Breast epithelium (tissue), 4 donors: Measurements from ENCODE around the gene RLBP1. TPM values are rescaled to one million over a fixed set of nuclear protein-coding genes. Genes with fewer than 3 reads are reported as not detected.
"Not testable (repeated sequence)": the region's sequence is repeated elsewhere in the genome, so short reads cannot be mapped to it uniquely, and the experiment has no call there.

Experiments used
- DNase-seq, 2 donors: peaks; one replicate each; pipeline ENCODE4 v3.0.0-alpha.2; 2019; ENCODE audit warnings: low spot score in 2 of 2
- H3K27ac ChIP-seq, 2 donors: fragments of 200-600 bp; sonication (generic) in 1 of 2; one replicate each; pipeline ENCODE4 v1.5.1; 2016 to 2019; ENCODE audit warnings: mild to moderate bottlenecking in 1 of 2
- H3K27me3 ChIP-seq, 2 donors: fragments of 200-600 bp; sonication (generic) in 1 of 2; one replicate each; pipeline versions ENCODE4 v1.5.1 to v1.6.0; 2017 to 2019; ENCODE audit warnings: control low read depth in 1 of 2, mild to moderate bottlenecking in 1 of 2
- H3K36me3 ChIP-seq: fragments of 200-600 bp; one replicate; pipeline ENCODE4 v1.5.1; 2019
- H3K4me1 ChIP-seq, 2 donors: fragments of 200-600 bp; sonication (generic); one replicate each; pipeline ENCODE4 v1.5.1; 2016 to 2019; ENCODE audit warnings: control low read depth in 1 of 2
- H3K4me3 ChIP-seq, 3 donors: fragments of 200-600 bp; sonication (generic); 1 replicate in 2 of 3; 2 replicates in 1 of 3; pipeline ENCODE4 v1.5.1; 2016 to 2019; ENCODE audit warnings: mild to moderate bottlenecking in 3 of 3, moderate library complexity in 2 of 3
- H3K9me3 ChIP-seq, 2 donors: fragments of 200-600 bp; sonication (generic) in 1 of 2; one replicate each; pipeline ENCODE4 v1.5.1; 2016 to 2019; ENCODE audit warnings: control low read depth in 1 of 2
- POLR2A ChIP-seq: fragments of 450-650 bp; IDR thresholded peaks from one replicate; pipeline ENCODE4 v1.6.1; 2016; ENCODE audit warnings: antibody characterized with exemption, mild to moderate bottlenecking, moderate library complexity
- POLR2AphosphoS5 ChIP-seq, 3 donors: sonication (generic); formaldehyde crosslinking; IDR thresholded peaks; one replicate each; pipeline ENCODE4 v1.6.1; 2017; ENCODE audit warnings: antibody characterized with exemption in 3 of 3
- intact Hi-C: fragments of 100-400 bp; cut with DNase I; formaldehyde crosslinking; loops from one replicate; pipeline ENCODE4 v1.15.1; 2023; ENCODE audit warnings: low total_unique reads
- total RNA-seq, 3 donors: library from RNA; depleted of rRNA; stranded (reverse); fragments of >200 nt; gene quantifications; one replicate each; pipeline ENCODE4 v1.1.0, GENCODE V29; 2016
- TF ChIP-seq, protein P1 (sequence below), 3 donors: fragments of 450-650 bp; IDR thresholded peaks; one replicate each; pipeline ENCODE4 v1.5.1; 2016 to 2017; ENCODE audit warnings: antibody characterized with exemption in 3 of 3, mild to moderate bottlenecking in 3 of 3, moderate library complexity in 3 of 3

RLBP1 gene
- not detected for total RNA-seq

DNA sequence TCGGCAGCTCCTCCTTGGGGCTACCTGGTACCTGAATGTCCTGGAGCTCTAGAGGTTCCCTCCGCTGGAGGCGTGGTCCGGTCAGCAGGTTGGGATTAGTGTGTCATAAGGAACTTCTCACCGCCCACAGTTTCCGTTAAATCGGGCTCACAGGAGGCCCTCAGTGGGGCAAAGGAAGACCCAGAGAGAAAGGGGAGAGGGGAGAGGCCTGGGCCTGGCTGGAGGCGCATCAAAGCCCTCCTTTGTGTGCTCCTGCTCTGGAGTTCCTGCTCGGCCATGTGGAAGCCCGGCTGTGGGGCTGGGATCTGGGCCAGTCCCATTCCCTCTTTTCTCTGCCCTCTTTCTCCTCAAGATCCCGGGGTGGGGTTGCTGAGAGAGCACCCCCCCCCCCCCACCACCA, at the start of gene RLBP1:
RLBP1 (minus strand) TSS at position 37 of the 400 bp plus-strand sequence. CDS start 2,604 bp downstream, outside the sequence.
- TF ChIP-seq POLR2AphosphoS5 (IDR thresholded peaks at IDR 0.05) (no peak), POLR2A (no peak)
- H3K27ac ChIP-seq: no peak within 1 kb of the TSS
- H3K4me3 ChIP-seq: no peak within 1 kb of the TSS
- H3K9me3 ChIP-seq: no peaks in the 10 kb centered on the region
- no peak for DNase-seq
- no peaks in the 10 kb centered on the region for H3K36me3 ChIP-seq
- intact Hi-C loops: no loop called here
- H3K4me1 ChIP-seq: no peaks in the 10 kb centered on the region
- H3K27me3 ChIP-seq: no peaks in the 10 kb centered on the region

DNA sequence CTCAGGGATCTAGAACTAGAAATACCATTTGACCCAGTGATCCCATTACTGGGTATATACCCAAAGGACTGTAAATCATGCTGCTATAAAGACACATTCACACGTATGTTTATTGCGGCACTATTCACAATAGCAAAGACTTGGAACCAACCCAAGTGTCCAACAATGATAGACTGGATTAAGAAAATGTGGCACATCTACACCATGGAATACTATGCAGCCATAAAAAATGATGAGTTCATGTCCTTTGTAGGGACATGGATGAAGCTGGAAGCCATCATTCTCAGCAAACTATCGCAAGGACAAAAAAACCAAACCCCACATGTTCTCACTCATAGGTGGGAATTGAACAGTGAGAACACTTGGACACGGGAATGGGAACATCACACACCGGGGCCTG, 28.8 kb upstream of the RLBP1 start:
- H3K27me3 ChIP-seq, H3K9me3 ChIP-seq, H3K4me3 ChIP-seq, H3K27ac ChIP-seq, H3K36me3 ChIP-seq, intact Hi-C loops, H3K4me1 ChIP-seq, DNase-seq: not testable (repeated sequence)

DNA sequence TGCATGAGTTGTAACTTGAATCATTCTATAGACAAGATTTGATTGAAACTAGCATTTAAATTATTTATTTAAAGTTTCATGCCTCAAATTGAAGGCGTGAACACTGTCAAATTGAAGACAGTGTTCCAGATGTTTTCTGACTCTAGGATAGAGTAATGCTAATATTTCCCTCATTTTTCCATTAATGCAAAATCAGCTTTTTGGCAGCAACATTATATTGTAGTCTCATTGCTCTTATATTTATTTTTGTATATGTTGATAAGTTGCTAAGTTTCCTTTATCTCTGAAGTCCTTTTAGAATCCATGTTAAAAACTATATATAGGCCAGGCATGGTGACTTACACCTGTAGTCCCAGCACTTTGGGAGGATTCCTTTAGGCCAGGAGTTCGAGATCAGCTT, 27.2 kb upstream of the RLBP1 start:
- H3K9me3 ChIP-seq: no peaks in the 10 kb centered on the region
- TF ChIP-seq POLR2A (no peak), POLR2AphosphoS5 (IDR thresholded peaks at IDR 0.05) (no peak)
- H3K4me1 ChIP-seq: peaks cover 0 to 5% of the 10 kb centered on the region in 2 donors
- intact Hi-C loops: no loop called here
- no peaks in the 10 kb centered on the region for H3K27me3 ChIP-seq
- no peak overlapping the region for H3K27ac ChIP-seq
- no peak overlapping the region for H3K4me3 ChIP-seq
- H3K36me3 ChIP-seq: no peaks in the 10 kb centered on the region
- no peak for DNase-seq

DNA sequence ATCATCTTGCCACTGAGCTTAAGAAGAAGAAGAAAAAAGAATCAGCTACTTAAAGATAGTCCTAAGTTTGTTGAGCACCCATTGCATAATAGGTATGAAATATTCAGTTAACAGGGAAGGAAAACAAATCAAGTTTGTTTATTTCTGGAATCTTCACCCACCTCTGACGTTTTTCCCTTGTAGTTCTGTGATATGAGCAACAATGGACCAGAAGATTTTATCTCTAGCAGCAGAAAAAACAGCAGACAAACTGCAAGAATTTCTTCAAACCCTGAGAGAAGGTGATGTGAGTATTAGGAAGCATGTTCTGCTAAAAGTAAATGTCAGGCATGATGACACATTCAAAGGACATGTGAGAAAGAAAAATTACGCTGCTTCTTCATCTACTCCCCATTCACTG, 26.1 kb upstream of the RLBP1 start:
- DNase-seq: no peak
- no peaks in the 10 kb centered on the region for H3K36me3 ChIP-seq
- intact Hi-C loops: no loop called here
- TF ChIP-seq, protein P1, sequence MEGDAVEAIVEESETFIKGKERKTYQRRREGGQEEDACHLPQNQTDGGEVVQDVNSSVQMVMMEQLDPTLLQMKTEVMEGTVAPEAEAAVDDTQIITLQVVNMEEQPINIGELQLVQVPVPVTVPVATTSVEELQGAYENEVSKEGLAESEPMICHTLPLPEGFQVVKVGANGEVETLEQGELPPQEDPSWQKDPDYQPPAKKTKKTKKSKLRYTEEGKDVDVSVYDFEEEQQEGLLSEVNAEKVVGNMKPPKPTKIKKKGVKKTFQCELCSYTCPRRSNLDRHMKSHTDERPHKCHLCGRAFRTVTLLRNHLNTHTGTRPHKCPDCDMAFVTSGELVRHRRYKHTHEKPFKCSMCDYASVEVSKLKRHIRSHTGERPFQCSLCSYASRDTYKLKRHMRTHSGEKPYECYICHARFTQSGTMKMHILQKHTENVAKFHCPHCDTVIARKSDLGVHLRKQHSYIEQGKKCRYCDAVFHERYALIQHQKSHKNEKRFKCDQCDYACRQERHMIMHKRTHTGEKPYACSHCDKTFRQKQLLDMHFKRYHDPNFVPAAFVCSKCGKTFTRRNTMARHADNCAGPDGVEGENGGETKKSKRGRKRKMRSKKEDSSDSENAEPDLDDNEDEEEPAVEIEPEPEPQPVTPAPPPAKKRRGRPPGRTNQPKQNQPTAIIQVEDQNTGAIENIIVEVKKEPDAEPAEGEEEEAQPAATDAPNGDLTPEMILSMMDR (IDR thresholded peaks at IDR 0.05): no peak
- TF ChIP-seq POLR2A: no peak
- no peak for TF ChIP-seq POLR2AphosphoS5 (IDR thresholded peaks at IDR 0.05)
- H3K4me3 ChIP-seq: no peak overlapping the region
- H3K27me3 ChIP-seq: no peaks in the 10 kb centered on the region
- no peak overlapping the region for H3K27ac ChIP-seq
- no peaks in the 10 kb centered on the region for H3K9me3 ChIP-seq
- peaks cover 0 to 5% of the 10 kb centered on the region in 2 donors for H3K4me1 ChIP-seq

DNA sequence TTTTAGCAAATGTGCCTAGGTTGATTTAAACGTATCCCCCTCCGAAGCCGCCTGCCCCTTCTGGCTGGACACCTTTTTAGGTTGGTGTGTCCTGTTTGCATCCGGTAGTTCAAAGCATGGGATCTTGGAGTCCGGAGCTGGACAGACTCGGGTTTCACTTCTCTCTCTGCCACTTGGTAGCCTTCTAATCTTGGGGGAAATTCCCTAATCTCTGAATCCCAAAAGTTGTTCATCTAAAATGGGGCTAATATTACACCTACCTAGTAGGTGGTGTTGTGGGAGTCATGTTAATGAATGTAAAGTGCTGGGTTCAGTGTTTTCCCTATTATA, 23.2 kb upstream of the RLBP1 start:
- no peak for DNase-seq
- Histone ChIP-seq H3K36me3 (no peaks in the 10 kb centered on the region), H3K27me3 (no peaks in the 10 kb centered on the region), H3K4me3 (peak overlapping the region; percentile 60 to 81 (median 71)), H3K4me1 (peaks cover 0 to 5% of the 10 kb centered on the region in 2 donors), H3K9me3 (no peaks in the 10 kb centered on the region), H3K27ac (no peak overlapping the region)
- intact Hi-C loops: no loop called here
- TF ChIP-seq POLR2A (no peak), POLR2AphosphoS5 (IDR thresholded peaks at IDR 0.05) (no peak)
- TF ChIP-seq, protein P1 (IDR thresholded peaks at IDR 0.05): no peak

DNA sequence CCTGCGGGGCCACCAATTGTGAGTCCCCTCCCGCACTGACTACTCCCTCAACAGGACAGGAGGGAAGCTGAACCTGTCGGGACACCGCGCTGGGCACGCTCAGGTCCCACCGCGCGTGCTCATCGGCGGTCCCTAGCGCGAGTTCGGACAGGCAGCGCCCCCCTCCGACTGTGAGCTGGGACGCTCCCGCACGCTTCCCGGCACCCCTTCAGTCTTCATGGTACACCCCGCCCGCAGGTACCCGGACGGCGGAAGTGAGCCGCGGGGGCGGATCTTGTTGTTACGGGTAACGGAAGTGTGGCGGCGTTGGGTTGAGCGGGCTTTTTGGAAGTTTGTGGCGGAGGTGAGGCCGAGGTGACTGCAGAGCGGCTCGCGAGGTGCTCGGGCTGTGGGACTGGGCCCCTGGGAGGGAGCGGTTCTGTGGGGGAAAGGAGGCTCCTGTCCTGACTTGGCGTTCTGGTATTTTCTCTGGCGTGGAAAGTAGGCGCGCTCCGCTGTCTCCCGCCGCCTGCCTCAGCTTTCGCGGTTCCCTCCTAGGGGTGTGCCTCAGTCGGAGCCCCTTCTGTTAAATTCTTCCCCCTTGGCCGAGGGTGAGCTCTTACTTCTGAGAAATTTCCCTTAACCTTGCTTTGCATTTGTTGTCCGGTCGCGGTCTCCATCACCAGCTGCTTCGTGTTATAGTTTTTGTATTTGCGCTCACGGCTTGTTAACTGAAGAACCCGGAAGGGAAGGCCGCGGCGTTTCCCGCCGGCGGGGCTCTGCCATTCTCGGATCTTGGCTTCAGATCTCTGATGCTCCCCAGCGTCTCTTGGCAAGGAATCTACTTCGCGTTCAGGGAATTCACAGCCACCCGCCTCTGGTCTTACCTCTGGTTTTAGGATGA, 22.6 kb upstream of the RLBP1 start, which contains the start of gene FANCI:
FANCI (plus strand) TSS at position 289 of the 883 bp plus-strand sequence. CDS start 3,669 bp downstream, outside the sequence.
- peaks cover 0 to 5% of the 10 kb centered on the region in 2 donors for H3K4me1 ChIP-seq
- DNase-seq: peak; percentile 94 to 95
- peak within 1 kb of the TSS; percentile 54 to 71 for H3K27ac ChIP-seq
- H3K27me3 ChIP-seq: no peaks in the 10 kb centered on the region
- H3K36me3 ChIP-seq: no peaks in the 10 kb centered on the region
- peak within 1 kb of the TSS; percentile 60 to 81 (median 71) for H3K4me3 ChIP-seq
- TF ChIP-seq POLR2A (no peak), POLR2AphosphoS5 (IDR thresholded peaks at IDR 0.05) (peak; percentile 54 to 71 (median 67))
- TF ChIP-seq, protein P1 (IDR thresholded peaks at IDR 0.05): peak in 2 of 3 donors; percentile 23 to 28
- H3K9me3 ChIP-seq: no peaks in the 10 kb centered on the region
- intact Hi-C loops: no loop called here
